ENCODE results near the gene ACSBG1. TPM values are rescaled to one million over a fixed set of nuclear protein-coding genes. Genes with fewer than 3 reads are reported as not detected.

The ACSBG1 gene
- total and polyA plus RNA-seq, 2 of the 8 experiments (the other 6 are each of a cell fraction or from before 2014, with no cell fraction given) = 5.4 to 7.1 TPM

GRCh38 chr15:78129077-78129750, 105.2 kb downstream of the ACSBG1 start (continued):
- TF ChIP-seq, protein P1, sequence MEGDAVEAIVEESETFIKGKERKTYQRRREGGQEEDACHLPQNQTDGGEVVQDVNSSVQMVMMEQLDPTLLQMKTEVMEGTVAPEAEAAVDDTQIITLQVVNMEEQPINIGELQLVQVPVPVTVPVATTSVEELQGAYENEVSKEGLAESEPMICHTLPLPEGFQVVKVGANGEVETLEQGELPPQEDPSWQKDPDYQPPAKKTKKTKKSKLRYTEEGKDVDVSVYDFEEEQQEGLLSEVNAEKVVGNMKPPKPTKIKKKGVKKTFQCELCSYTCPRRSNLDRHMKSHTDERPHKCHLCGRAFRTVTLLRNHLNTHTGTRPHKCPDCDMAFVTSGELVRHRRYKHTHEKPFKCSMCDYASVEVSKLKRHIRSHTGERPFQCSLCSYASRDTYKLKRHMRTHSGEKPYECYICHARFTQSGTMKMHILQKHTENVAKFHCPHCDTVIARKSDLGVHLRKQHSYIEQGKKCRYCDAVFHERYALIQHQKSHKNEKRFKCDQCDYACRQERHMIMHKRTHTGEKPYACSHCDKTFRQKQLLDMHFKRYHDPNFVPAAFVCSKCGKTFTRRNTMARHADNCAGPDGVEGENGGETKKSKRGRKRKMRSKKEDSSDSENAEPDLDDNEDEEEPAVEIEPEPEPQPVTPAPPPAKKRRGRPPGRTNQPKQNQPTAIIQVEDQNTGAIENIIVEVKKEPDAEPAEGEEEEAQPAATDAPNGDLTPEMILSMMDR (IDR thresholded peaks at IDR 0.05; ENCODE audit: control extremely low read depth in 1 of 3, insufficient read depth in 1 of 3, low read depth in 1 of 3, low read length in 3 of 3) = no peak
- TF ChIP-seq NANOG (IDR thresholded peaks at IDR 0.05; ENCODE audit: insufficient read depth, low read depth, low read length, poor library complexity, severe bottlenecking) (no peak), KDM4A (IDR thresholded peaks at IDR 0.05; ENCODE audit: low read depth, low read length, severe bottlenecking) (no peak), NRF1 (IDR thresholded peaks at IDR 0.05; ENCODE audit: low read depth, low read length) (no peak), CHD1 (IDR thresholded peaks at IDR 0.05; ENCODE audit: low read depth, low read length) (no peak), CHD2 (IDR thresholded peaks at IDR 0.05; ENCODE audit: low read length) (no peak), ASH2L (IDR thresholded peaks at IDR 0.05; ENCODE audit: low read length) (no peak)

Measured in H1 (cell line).